IMR-90 (cell line): ENCODE data around the gene KCMF1. TPM values are rescaled to one million over a fixed set of nuclear protein-coding genes. Genes with fewer than 3 reads are reported as not detected.
A peak's percentile ranks its signal among the peaks of the same experiment; 100 is the strongest.

Experiments used
- ATAC-seq: fragments of 200-7000 bp; cut with Tn5 transposase; 2 replicates; pipeline ENCODE4 v1.9.1; 2020; ENCODE audit warnings: low read depth, mild to moderate bottlenecking, moderate library complexity
- BruUV-seq: library from RNA; stranded (reverse); fragments of 400-500 nt; replicated peaks from 2 replicates; lab custom pipeline; 2021; lab: Mats Ljungman, UMichigan
- CTCF ChIA-PET: fragments of 300-600 bp; formaldehyde crosslinking; extraction: SDS; loops from one replicate; lab custom pipeline; 2021; ENCODE audit warnings: antibody characterized with exemption; lab: Yijun Ruan, JAX
- POLR2A ChIA-PET: fragments of 300-600 bp; sonication (Branson Sonifier 250); formaldehyde crosslinking; loops from one replicate; lab custom pipeline; 2022; ENCODE audit warnings: antibody characterized with exemption; ENCODE audit not compliant: unreplicated experiment; lab: Charles Lee
- DNase-seq: peaks from one replicate; pipeline ENCODE4 v3.0.0; 2013
- H2AFZ ChIP-seq: replicated peaks from 2 replicates; pipeline ENCODE3; 2013; ENCODE audit warnings: low read length, mild to moderate bottlenecking; ENCODE audit not compliant: poor library complexity
- H2AK5ac ChIP-seq: 2 replicates; pipeline ENCODE4 v1.6.1; 2013; ENCODE audit warnings: low read depth, low read length, inconsistent platforms
- H2AK9ac ChIP-seq: replicated peaks from 2 replicates; pipeline ENCODE3; 2013; ENCODE audit warnings: mild to moderate bottlenecking, low read depth, low read length, moderate library complexity; ENCODE audit not compliant: poor library complexity
- H2BK120ac ChIP-seq: 2 replicates; pipeline ENCODE4 v1.6.1; 2013; ENCODE audit warnings: low read depth, low read length, inconsistent platforms
- H2BK15ac ChIP-seq: 3 replicates; pipeline ENCODE4 v1.6.1; 2013; ENCODE audit warnings: low read depth, low read length, inconsistent platforms
- H2BK20ac ChIP-seq: 2 replicates; pipeline ENCODE4 v1.6.1; 2013; ENCODE audit warnings: low read depth, mild to moderate bottlenecking, inconsistent platforms, low read length, moderate library complexity
- H2BK5ac ChIP-seq: 2 replicates; pipeline ENCODE4 v1.6.1; 2013; ENCODE audit warnings: mild to moderate bottlenecking, low read depth, low read length, inconsistent platforms; ENCODE audit not compliant: poor library complexity, severe bottlenecking
- H3K14ac ChIP-seq: replicated peaks from 2 replicates; pipeline ENCODE4 v1.6.1; 2013; ENCODE audit warnings: low read depth, low read length, inconsistent platforms
- H3K18ac ChIP-seq: 2 replicates; pipeline ENCODE4 v1.6.1; 2013; ENCODE audit warnings: low read depth, low read length, control low read depth
- H3K23ac ChIP-seq: 2 replicates; pipeline ENCODE4 v1.6.1; 2013; ENCODE audit warnings: low read depth, low read length, inconsistent platforms
- H3K27ac ChIP-seq: 2 replicates; pipeline ENCODE4 v1.5.1; 2013; ENCODE audit warnings: mild to moderate bottlenecking, control low read depth, low read length; ENCODE audit not compliant: insufficient read depth
- H3K27me3 ChIP-seq: 2 replicates; pipeline ENCODE4 v1.6.1; 2013; ENCODE audit warnings: low read length; ENCODE audit not compliant: control insufficient read depth, insufficient read depth
- H3K36me3 ChIP-seq: 2 replicates; pipeline ENCODE4 v1.6.1; 2013; ENCODE audit warnings: low read length, mixed read lengths; ENCODE audit not compliant: control insufficient read depth, insufficient read depth
- H3K4ac ChIP-seq: 2 replicates; pipeline ENCODE4 v1.6.1; 2013; ENCODE audit warnings: low read depth, low read length, inconsistent platforms
- H3K4me1 ChIP-seq: 2 replicates; pipeline ENCODE4 v1.6.1; 2013; ENCODE audit warnings: low read length, mixed read lengths; ENCODE audit not compliant: control insufficient read depth, insufficient read depth
- H3K4me2 ChIP-seq: 2 replicates; pipeline ENCODE4 v1.6.1; 2013; ENCODE audit warnings: low read depth, mild to moderate bottlenecking, control low read depth, low read length, moderate library complexity
- H3K4me3 ChIP-seq: 2 replicates; pipeline ENCODE4 v1.5.1; 2013; ENCODE audit warnings: low read depth, mild to moderate bottlenecking, control low read depth, low read length, moderate library complexity; ENCODE audit not compliant: insufficient read depth
- H3K56ac ChIP-seq: 2 replicates; pipeline ENCODE4 v1.6.1; 2013; ENCODE audit warnings: low read length, inconsistent platforms; ENCODE audit not compliant: insufficient read depth; ENCODE audit errors: extremely low read depth
- H3K79me1 ChIP-seq, 2 experiments: 2 replicates each; pipeline ENCODE4 v1.6.1; 2013; ENCODE audit warnings: low read length in 2 of 2, inconsistent platforms in 1 of 2, low read depth in 1 of 2
- H3K9ac ChIP-seq: 2 replicates; pipeline ENCODE4 v1.6.1; 2013; ENCODE audit warnings: low read depth, low read length, control low read depth
- H3K9me1 ChIP-seq: 2 replicates; pipeline ENCODE4 v1.6.1; 2013; ENCODE audit warnings: low read length, inconsistent platforms; ENCODE audit not compliant: insufficient read depth
- H3K9me3 ChIP-seq: 2 replicates; pipeline ENCODE4 v1.6.1; 2013; ENCODE audit warnings: low read length; ENCODE audit not compliant: control insufficient read depth, insufficient read depth
- H4K20me1 ChIP-seq: 2 replicates; pipeline ENCODE4 v1.6.1; 2013; ENCODE audit warnings: low read length, inconsistent platforms; ENCODE audit not compliant: insufficient read depth
- H4K5ac ChIP-seq: 2 replicates; pipeline ENCODE4 v1.6.1; 2013; ENCODE audit warnings: mild to moderate bottlenecking, low read depth, low read length, control low read depth
- H4K8ac ChIP-seq, 2 experiments: 2 replicates each; pipeline ENCODE4 v1.6.1; 2013; ENCODE audit warnings: low read depth in 2 of 2, low read length in 2 of 2, control low read depth in 1 of 2, inconsistent platforms in 1 of 2
- H4K91ac ChIP-seq: 2 replicates; pipeline ENCODE4 v1.6.1; 2013; ENCODE audit warnings: low read depth, low read length, inconsistent platforms; ENCODE audit not compliant: insufficient read depth
- BHLHE40 ChIP-seq: fragments of 150-350 bp; IDR thresholded peaks from 2 replicates; pipeline ENCODE4 v1.6.1; 2016; ENCODE audit warnings: mild to moderate bottlenecking, low read depth, low read length
- CEBPB ChIP-seq: IDR thresholded peaks from 2 replicates; pipeline ENCODE4 v1.6.1; 2012; ENCODE audit warnings: low read depth, low read length, improper control_type of control experiment
- CTCF ChIP-seq: conservative IDR thresholded peaks from 2 replicates; pipeline ENCODE4 v1.5.1; 2012; ENCODE audit warnings: mild to moderate bottlenecking, low read depth, low read length, improper control_type of control experiment
- FOS ChIP-seq: fragments of 150-350 bp; IDR thresholded peaks from 2 replicates; pipeline ENCODE4 v1.6.1; 2016; ENCODE audit warnings: low read depth, low read length
- POLR2A ChIP-seq: IDR thresholded peaks from 2 replicates; pipeline ENCODE4 v1.6.1; 2012; ENCODE audit warnings: mild to moderate bottlenecking, low read depth, low read length
- WGBS, 2 experiments: methylation state at CpG; one replicate each; pipeline versions ENCODE4 v1.1.5 to v1.1.7; 2013; ENCODE audit warnings: missing lambda C conversion rate in 2 of 2; ENCODE audit not compliant: insufficient read length in 1 of 2; ENCODE audit errors: extremely low coverage in 2 of 2; 5-methylcytosine and 5-hydroxymethylcytosine counted together
- dilution Hi-C: fragments of 300-500 bp; cut with HindIII; formaldehyde crosslinking; loops from one replicate; pipeline ENCODE4 v1.14.3; 2018; ENCODE audit warnings: low sequenced_read_pairs; ENCODE audit not compliant: unreplicated experiment
- in situ Hi-C: fragments of 300-500 bp; cut with MboI; formaldehyde crosslinking; loops from 3 replicates; pipeline ENCODE4 v1.14.3; 2019; ENCODE audit warnings: low sequenced_read_pairs, inconsistent platforms, mixed read lengths
- intact Hi-C: fragments of 100-400 bp; cut with micrococcal nuclease; formaldehyde crosslinking; loops from 2 replicates; pipeline ENCODE4 v1.10.0; 2022
- polyA plus RNA-seq, 3 experiments: library from polyadenylated mRNA; depleted of rRNA; stranded (reverse); fragments of >200 nt; gene quantifications; 2 replicates each; pipeline ENCODE4 v1.2.3, GENCODE V29; 2012; ENCODE audit warnings: low replicate concordance in 1 of 3
- total RNA-seq: library from RNA; depleted of rRNA; stranded (reverse); fragments of >200 nt; gene quantifications from 2 replicates; pipeline ENCODE4 v1.2.3, GENCODE V29; 2012

Gene KCMF1
- total and polyA plus RNA-seq, 2 of the 4 experiments (the other 2 are of a cell fraction): 49.9 to 108 TPM

- no peak overlapping the region for H2AK9ac ChIP-seq
- ChIA-PET CTCF (interaction anchor here (1.0 kb wide), 1 partner anchor 90 kb away, joined by 4 read pairs; no protein-coding TSS in a partner anchor), POLR2A (no interaction called here)
- no TSS peak for BruUV-seq
- no peak overlapping the region for H2AK5ac ChIP-seq
- DNase-seq (peak; percentile 36), ATAC-seq (no peak)
- in situ Hi-C loops (no loop called here), dilution Hi-C loops (no loop called here), intact Hi-C loops (no loop called here)
- peaks cover 84% of the 10 kb centered on the region for H4K20me1 ChIP-seq
- no peak overlapping the region for H3K4ac ChIP-seq
- H4K91ac ChIP-seq: no peak overlapping the region
- H3K36me3 ChIP-seq: peaks cover 2% of the 10 kb centered on the region; the same call in 1 of the 2 replicates
- H3K79me1 ChIP-seq: peaks cover 1 to 60% of the 10 kb centered on the region in 2 experiments; a peak in 3 of 4 replicates
- no CpG with 5 or more reads among the region's 3 CpGs for WGBS, 2 experiments
- no peak overlapping the region for H3K4me3 ChIP-seq
- no peak overlapping the region for H2BK20ac ChIP-seq
- H2BK5ac ChIP-seq: no peak overlapping the region
- no peak overlapping the region for H4K8ac ChIP-seq
- no peak overlapping the region for H4K5ac ChIP-seq
- no peaks in the 10 kb centered on the region for H3K27me3 ChIP-seq
- H3K14ac ChIP-seq: no peak overlapping the region
- no peak overlapping the region for H2BK15ac ChIP-seq
- TF ChIP-seq FOS: no peak
- TF ChIP-seq CTCF: no peak
- no peak for TF ChIP-seq CEBPB
- no peak for TF ChIP-seq POLR2A
- TF ChIP-seq BHLHE40: no peak
- H2BK120ac ChIP-seq: no peak overlapping the region
- no peak overlapping the region for H3K56ac ChIP-seq
- peaks cover 23% of the 10 kb centered on the region for H3K4me1 ChIP-seq
- H2AFZ ChIP-seq: no peak overlapping the region
- H3K4me2 ChIP-seq: peak overlapping the region; percentile 8; the same call in 1 of the 2 replicates
- no peak overlapping the region for H3K18ac ChIP-seq
- H3K9ac ChIP-seq: no peak overlapping the region
- peaks cover 10% of the 10 kb centered on the region for H3K9me1 ChIP-seq
- peak overlapping the region; percentile 35; the same call in 1 of the 2 replicates for H3K27ac ChIP-seq
- H3K23ac ChIP-seq: no peak overlapping the region
- H3K9me3 ChIP-seq: no peaks in the 10 kb centered on the region
These were observed 45.5 kb downstream of the KCMF1 start for GRCh38 chr2:85016446-85016845.
